ENCODE measurements around the gene MSX1. TPM values are rescaled to one million over a fixed set of nuclear protein-coding genes. Genes with fewer than 3 reads are reported as not detected.

MSX1 gene
- polyA plus RNA-seq, 6 donors from 2014 or later: not detected

- H3K9me3 Mint-ChIP-seq: peaks cover 0 to 34% (median 25%) of the 10 kb centered on the region in 7 donors
- ATAC-seq (ENCODE audit: low read depth in 2 of 2) (no peak), DNase-seq (no peak)
- H3K27me3 Mint-ChIP-seq: peaks cover 43 to 79% (median 71%) of the 10 kb centered on the region in 3 donors
- peaks cover 0 to 25% of the 10 kb centered on the region in 2 donors for H3K36me3 Mint-ChIP-seq
- H3K4me1 Mint-ChIP-seq: peaks cover 36 to 50% (median 48%) of the 10 kb centered on the region in 3 donors
- peak overlapping the region; percentile 5 to 98 (median 88) for H3K27ac Mint-ChIP-seq
- peak overlapping the region in 7 of 8 donors; percentile 19 to 82 (median 75) for H3K4me3 Mint-ChIP-seq
Observed at GRCh38 chr4:4869731-4870571, 10.5 kb downstream of the MSX1 start.

- H3K27ac Mint-ChIP-seq: peak overlapping the region in 5 of 6 donors; percentile 62 to 98 (median 96)
- DNase-seq (no peak), ATAC-seq (ENCODE audit: low read depth in 2 of 2) (no peak)
- peaks cover 0 to 33% (median 23%) of the 10 kb centered on the region in 7 donors for H3K9me3 Mint-ChIP-seq
- H3K4me3 Mint-ChIP-seq: peak overlapping the region; percentile 21 to 81 (median 74)
- peaks cover 0 to 25% of the 10 kb centered on the region in 2 donors for H3K36me3 Mint-ChIP-seq
- H3K4me1 Mint-ChIP-seq: peaks cover 33 to 43% (median 42%) of the 10 kb centered on the region in 3 donors
- peaks cover 43 to 79% (median 72%) of the 10 kb centered on the region in 3 donors for H3K27me3 Mint-ChIP-seq
Observed at GRCh38 chr4:4870576-4871241, 11.2 kb downstream of the MSX1 start.

- peaks cover 28 to 39% (median 38%) of the 10 kb centered on the region in 3 donors for H3K4me1 Mint-ChIP-seq
- H3K9me3 Mint-ChIP-seq: peaks cover 0 to 30% (median 20%) of the 10 kb centered on the region in 7 donors
- peak overlapping the region in 7 of 8 donors; percentile 21 to 75 (median 73) for H3K4me3 Mint-ChIP-seq
- no peak for ATAC-seq (ENCODE audit: low read depth in 2 of 2)
- H3K36me3 Mint-ChIP-seq: peaks cover 0 to 20% of the 10 kb centered on the region in 2 donors
- DNase-seq: no peak
- peak overlapping the region in 5 of 6 donors; percentile 62 to 98 (median 96) for H3K27ac Mint-ChIP-seq
- H3K27me3 Mint-ChIP-seq: peaks cover 41 to 79% (median 73%) of the 10 kb centered on the region in 3 donors
Observed at GRCh38 chr4:4871242-4871572, 11.7 kb downstream of the MSX1 start.

- peaks cover 38 to 77% (median 70%) of the 10 kb centered on the region in 3 donors for H3K27me3 Mint-ChIP-seq
- H3K36me3 Mint-ChIP-seq: peaks cover 0 to 15% of the 10 kb centered on the region in 2 donors
- peak overlapping the region in 4 of 6 donors; percentile 81 to 98 (median 92) for H3K27ac Mint-ChIP-seq
- H3K4me3 Mint-ChIP-seq: peak overlapping the region in 6 of 8 donors; percentile 42 to 75 (median 59)
- peaks cover 23 to 33% (median 33%) of the 10 kb centered on the region in 3 donors for H3K4me1 Mint-ChIP-seq
- H3K9me3 Mint-ChIP-seq: peaks cover 0 to 25% (median 18%) of the 10 kb centered on the region in 7 donors
- no peak for ATAC-seq (ENCODE audit: low read depth in 2 of 2)
- no peak for DNase-seq
Observed at GRCh38 chr4:4871573-4872313, 12.3 kb downstream of the MSX1 start.

- no peak for DNase-seq
- H3K4me1 Mint-ChIP-seq: peaks cover 21 to 33% (median 32%) of the 10 kb centered on the region in 3 donors
Observed at GRCh38 chr4:4872314-4872903, 12.9 kb downstream of the MSX1 start.

GRCh38 chr4:4873203-4873602 is 13.7 kb downstream of the MSX1 start:
- Mint-ChIP-seq H3K4me3 (peak overlapping the region in 4 of 8 donors; percentile 25 to 67 (median 58)), H3K27ac (peak overlapping the region in 3 of 6 donors; percentile 39 to 87 (median 82)), H3K9me3 (peaks cover 0 to 25% (median 20%) of the 10 kb centered on the region in 7 donors), H3K4me1 (peaks cover 21 to 33% (median 32%) of the 10 kb centered on the region in 3 donors), H3K36me3 (peaks cover 0 to 14% of the 10 kb centered on the region in 2 donors), H3K27me3 (peaks cover 49 to 83% (median 75%) of the 10 kb centered on the region in 3 donors)
- ATAC-seq (ENCODE audit: low read depth in 2 of 2) (no peak), DNase-seq (no peak)

More at GRCh38 chr4:4872314-4872903, 12.9 kb downstream of the MSX1 start:
- H3K36me3 Mint-ChIP-seq: peaks cover 0 to 14% of the 10 kb centered on the region in 2 donors
- ATAC-seq (ENCODE audit: low read depth in 2 of 2): no peak
- peak overlapping the region in 2 of 6 donors; percentile 16 to 42 for H3K27ac Mint-ChIP-seq
- peaks cover 44 to 81% (median 75%) of the 10 kb centered on the region in 3 donors for H3K27me3 Mint-ChIP-seq
- peak overlapping the region in 6 of 8 donors; percentile 15 to 75 (median 36) for H3K4me3 Mint-ChIP-seq
- peaks cover 0 to 25% (median 20%) of the 10 kb centered on the region in 7 donors for H3K9me3 Mint-ChIP-seq

- no peak overlapping the region for H3K27ac Mint-ChIP-seq
- H3K27me3 Mint-ChIP-seq: peaks cover 59 to 91% (median 78%) of the 10 kb centered on the region in 3 donors
- peak overlapping the region in 1 of 8 donors; percentile 47 for H3K4me3 Mint-ChIP-seq
Observed at GRCh38 chr4:4874254-4874653, 14.8 kb downstream of the MSX1 start.

GRCh38 chr4:4875147-4875546 is 15.7 kb downstream of the MSX1 start:
- H3K27me3 Mint-ChIP-seq: peaks cover 61 to 85% (median 75%) of the 10 kb centered on the region in 3 donors
- DNase-seq (no peak), ATAC-seq (ENCODE audit: low read depth in 2 of 2) (no peak)
- H3K4me1 Mint-ChIP-seq: peaks cover 14 to 26% (median 25%) of the 10 kb centered on the region in 3 donors
- peaks cover 0 to 9% of the 10 kb centered on the region in 2 donors for H3K36me3 Mint-ChIP-seq
- no peak overlapping the region for H3K4me3 Mint-ChIP-seq
- peaks cover 0 to 20% (median 13%) of the 10 kb centered on the region in 7 donors for H3K9me3 Mint-ChIP-seq
- H3K27ac Mint-ChIP-seq: peak overlapping the region in 1 of 6 donors; percentile 56

More at GRCh38 chr4:4874254-4874653, 14.8 kb downstream of the MSX1 start:
- H3K4me1 Mint-ChIP-seq: peaks cover 18 to 32% (median 30%) of the 10 kb centered on the region in 3 donors
- H3K9me3 Mint-ChIP-seq: peaks cover 0 to 25% (median 19%) of the 10 kb centered on the region in 7 donors
- ATAC-seq (ENCODE audit: low read depth in 2 of 2) (no peak), DNase-seq (no peak)
- H3K36me3 Mint-ChIP-seq: peaks cover 0 to 14% of the 10 kb centered on the region in 2 donors

- DNase-seq (no peak), ATAC-seq (ENCODE audit: low read depth in 2 of 2) (no peak)
- H3K4me1 Mint-ChIP-seq: peaks cover 11 to 25% (median 21%) of the 10 kb centered on the region in 3 donors
- no peak overlapping the region for H3K27ac Mint-ChIP-seq
- H3K27me3 Mint-ChIP-seq: peaks cover 61 to 82% (median 71%) of the 10 kb centered on the region in 3 donors
- H3K9me3 Mint-ChIP-seq: peaks cover 0 to 17% (median 9%) of the 10 kb centered on the region in 7 donors
- no peak overlapping the region for H3K4me3 Mint-ChIP-seq
- peaks cover 0 to 8% of the 10 kb centered on the region in 2 donors for H3K36me3 Mint-ChIP-seq
Observed at GRCh38 chr4:4875611-4876010, 16.1 kb downstream of the MSX1 start.

GRCh38 chr4:4876945-4877661 is 17.6 kb downstream of the MSX1 start:
- H3K9me3 Mint-ChIP-seq: peaks cover 0 to 10% (median 2%) of the 10 kb centered on the region in 7 donors
- H3K36me3 Mint-ChIP-seq: peaks cover 0 to 8% of the 10 kb centered on the region in 2 donors

GRCh38 chr4:4880492-4880891 is 21.0 kb downstream of the MSX1 start:
- Mint-ChIP-seq H3K27ac (no peak overlapping the region), H3K4me1 (no peaks in the 10 kb centered on the region), H3K36me3 (no peaks in the 10 kb centered on the region), H3K9me3 (peaks cover 0 to 5% (median 2%) of the 10 kb centered on the region in 7 donors), H3K27me3 (peaks cover 43 to 70% (median 70%) of the 10 kb centered on the region in 3 donors), H3K4me3 (no peak overlapping the region)
- DNase-seq (no peak), ATAC-seq (ENCODE audit: low read depth in 2 of 2) (no peak)

More at GRCh38 chr4:4876945-4877661, 17.6 kb downstream of the MSX1 start:
- Mint-ChIP-seq H3K4me1 (peaks cover 4 to 11% (median 10%) of the 10 kb centered on the region in 3 donors), H3K27me3 (peaks cover 69 to 82% (median 76%) of the 10 kb centered on the region in 3 donors), H3K4me3 (no peak overlapping the region), H3K27ac (no peak overlapping the region)
- ATAC-seq (ENCODE audit: low read depth in 2 of 2): no peak
- DNase-seq: no peak

Data from naive B cell (primary cell).